Trophoblast cell (in vitro differentiated cells and primary cell): ENCODE measurements around the gene ANKS1B.
"Not testable (repeated sequence)": the region's sequence is repeated elsewhere in the genome, so short reads cannot be mapped to it uniquely, and the experiment has no call there.

Experiments
- DNase-seq, 2 donors: peaks; one replicate each; pipeline ENCODE4 v3.0.0-alpha.2; 2016
- H2AFZ ChIP-seq: 2 replicates; pipeline ENCODE4 v1.6.1; 2013; ENCODE audit warnings: low read length, moderate library complexity, mild to moderate bottlenecking; ENCODE audit not compliant: insufficient read depth, poor library complexity
- H2AK5ac ChIP-seq: 2 replicates; pipeline ENCODE4 v1.6.1; 2013; ENCODE audit warnings: mild to moderate bottlenecking, low read length
- H2BK120ac ChIP-seq: 2 replicates; pipeline ENCODE4 v1.6.1; 2013; ENCODE audit warnings: low read length, mild to moderate bottlenecking, moderate library complexity; ENCODE audit not compliant: insufficient read depth, poor library complexity
- H2BK12ac ChIP-seq: 2 replicates; pipeline ENCODE4 v1.6.1; 2013; ENCODE audit warnings: mild to moderate bottlenecking, low read length, moderate library complexity
- H2BK5ac ChIP-seq: 2 replicates; pipeline ENCODE4 v1.6.1; 2013; ENCODE audit warnings: low read length, low read depth, moderate library complexity, mild to moderate bottlenecking; ENCODE audit not compliant: poor library complexity
- H3K14ac ChIP-seq: 2 replicates; pipeline ENCODE4 v1.6.1; 2013; ENCODE audit warnings: mild to moderate bottlenecking, low read length
- H3K18ac ChIP-seq: 2 replicates; pipeline ENCODE4 v1.6.1; 2013; ENCODE audit warnings: mild to moderate bottlenecking, low read length
- H3K23ac ChIP-seq: 2 replicates; pipeline ENCODE4 v1.6.1; 2013; ENCODE audit warnings: low read length
- H3K27ac ChIP-seq: 2 replicates; pipeline ENCODE4 v1.5.1; 2013; ENCODE audit warnings: low read depth, mild to moderate bottlenecking, inconsistent platforms, low read length, moderate library complexity
- H3K27me3 ChIP-seq: 2 replicates; pipeline ENCODE4 v1.6.1; 2013; ENCODE audit warnings: inconsistent platforms, mild to moderate bottlenecking, low read length, moderate library complexity; ENCODE audit not compliant: insufficient read depth
- H3K36me3 ChIP-seq, 2 experiments: 1 replicate in 1 of 2; 2 replicates in 1 of 2; pipeline ENCODE4 v1.6.1; 2013; ENCODE audit warnings: low read length in 2 of 2, mild to moderate bottlenecking in 2 of 2, moderate library complexity in 1 of 2; ENCODE audit not compliant: insufficient read depth in 2 of 2, control insufficient read depth in 1 of 2
- H3K4ac ChIP-seq: 2 replicates; pipeline ENCODE4 v1.6.1; 2013; ENCODE audit warnings: low read depth, mild to moderate bottlenecking, low read length, moderate library complexity
- H3K4me1 ChIP-seq, 2 experiments: 1 replicate in 1 of 2; 2 replicates in 1 of 2; pipeline ENCODE4 v1.6.1; 2013; ENCODE audit warnings: low read length in 2 of 2, mild to moderate bottlenecking in 2 of 2, moderate library complexity in 1 of 2; ENCODE audit not compliant: insufficient read depth in 2 of 2, control insufficient read depth in 1 of 2
- H3K4me2 ChIP-seq: 2 replicates; pipeline ENCODE4 v1.6.1; 2013; ENCODE audit warnings: inconsistent platforms, mild to moderate bottlenecking, low read length, moderate library complexity
- H3K4me3 ChIP-seq: 2 replicates; pipeline ENCODE4 v1.5.1; 2013; ENCODE audit warnings: mild to moderate bottlenecking, low read depth, low read length, inconsistent platforms
- H3K79me1 ChIP-seq: one replicate; pipeline ENCODE4 v1.6.1; 2013; ENCODE audit warnings: low read length
- H3K79me2 ChIP-seq: 2 replicates; pipeline ENCODE4 v1.6.1; 2013; ENCODE audit warnings: low read length, mild to moderate bottlenecking; ENCODE audit not compliant: control insufficient read depth, insufficient read depth, poor library complexity
- H3K9ac ChIP-seq: 2 replicates; pipeline ENCODE4 v1.6.1; 2013; ENCODE audit warnings: mild to moderate bottlenecking, low read length
- H3K9me3 ChIP-seq: 2 replicates; pipeline ENCODE4 v1.6.1; 2013; ENCODE audit warnings: low read depth, mild to moderate bottlenecking, control low read depth, inconsistent platforms, low read length; ENCODE audit not compliant: insufficient read depth
- H4K12ac ChIP-seq: 2 replicates; pipeline ENCODE4 v1.6.1; 2013; ENCODE audit warnings: low read depth, mild to moderate bottlenecking, low read length, moderate library complexity
- H4K8ac ChIP-seq: 2 replicates; pipeline ENCODE4 v1.6.1; 2013; ENCODE audit warnings: low read depth, mild to moderate bottlenecking, low read length, moderate library complexity
- H4K91ac ChIP-seq: one replicate; pipeline ENCODE4 v1.6.1; 2013; ENCODE audit warnings: low read depth, mild to moderate bottlenecking, low read length, moderate library complexity
- WGBS: extraction: QIAGEN DNeasy Blood & Tissue Kit; methylation state at CpG from one replicate; pipeline ENCODE4 v1.1.7; 2013; ENCODE audit warnings: missing lambda C conversion rate; ENCODE audit not compliant: insufficient read length, insufficient coverage; ENCODE audit errors: extremely low coverage; 5-methylcytosine and 5-hydroxymethylcytosine counted together

Gene ANKS1B

GRCh38 chr12:99624591-99624990 lies 360.1 kb downstream of the ANKS1B start:
- not testable (repeated sequence) for H3K9ac ChIP-seq, H3K9me3 ChIP-seq, H3K4me2 ChIP-seq, H3K18ac ChIP-seq, H2AFZ ChIP-seq, H3K79me1 ChIP-seq, H3K14ac ChIP-seq, H4K91ac ChIP-seq, H3K79me2 ChIP-seq, H3K4me3 ChIP-seq, H3K27me3 ChIP-seq, H2AK5ac ChIP-seq, H4K8ac ChIP-seq, H3K27ac ChIP-seq, H2BK120ac ChIP-seq, H3K4me1 ChIP-seq, H3K4ac ChIP-seq, H4K12ac ChIP-seq, H2BK12ac ChIP-seq, H3K36me3 ChIP-seq, DNase-seq, H2BK5ac ChIP-seq, H3K23ac ChIP-seq
- no CpG with 5 or more reads among the region's 2 CpGs for WGBS

GRCh38 chr12:99620159-99620479 lies 364.6 kb downstream of the ANKS1B start:
- peaks cover 7% of the 10 kb centered on the region for H3K9me3 ChIP-seq
- no peak overlapping the region for H3K9ac ChIP-seq
- H3K79me1 ChIP-seq: no peaks in the 10 kb centered on the region
- no peak overlapping the region for H3K27ac ChIP-seq
- no peak overlapping the region for H3K4ac ChIP-seq
- no peak overlapping the region for H3K4me2 ChIP-seq
- no peaks in the 10 kb centered on the region for H3K36me3 ChIP-seq
- no peaks in the 10 kb centered on the region for H3K79me2 ChIP-seq
- no peak overlapping the region for H2BK120ac ChIP-seq
- no peak overlapping the region for H4K12ac ChIP-seq
- no peak overlapping the region for H2BK12ac ChIP-seq
- H2AFZ ChIP-seq: no peak overlapping the region
- H3K27me3 ChIP-seq: no peaks in the 10 kb centered on the region
- no peak for DNase-seq
- H2BK5ac ChIP-seq: no peak overlapping the region
- H3K4me3 ChIP-seq: no peak overlapping the region
- no peak overlapping the region for H2AK5ac ChIP-seq
- no peak overlapping the region for H3K14ac ChIP-seq
- no peak overlapping the region for H3K18ac ChIP-seq
- no peak overlapping the region for H4K8ac ChIP-seq
- no peak overlapping the region for H3K23ac ChIP-seq
- peaks cover 0 to 9% of the 10 kb centered on the region in 2 experiments for H3K4me1 ChIP-seq
- H4K91ac ChIP-seq: no peak overlapping the region

- no peak overlapping the region for H3K4ac ChIP-seq
- peak; percentile 21 to 55 for DNase-seq
- H3K79me1 ChIP-seq: no peaks in the 10 kb centered on the region
- H4K8ac ChIP-seq: peak overlapping the region; percentile 17
- peak overlapping the region; percentile 9 for H2BK120ac ChIP-seq
- no peak overlapping the region for H3K18ac ChIP-seq
- H3K27ac ChIP-seq: no peak overlapping the region
- no peaks in the 10 kb centered on the region for H3K79me2 ChIP-seq
- H3K9ac ChIP-seq: no peak overlapping the region
- H3K14ac ChIP-seq: no peak overlapping the region
- peak overlapping the region; percentile 52 for H2BK12ac ChIP-seq
- no peak overlapping the region for H3K4me3 ChIP-seq
- H3K4me1 ChIP-seq: peaks cover 0 to 9% of the 10 kb centered on the region in 2 experiments
- H2AK5ac ChIP-seq: no peak overlapping the region
- no peak overlapping the region for H3K23ac ChIP-seq
- no peaks in the 10 kb centered on the region for H3K36me3 ChIP-seq
- H3K9me3 ChIP-seq: peaks cover 7% of the 10 kb centered on the region
- no peak overlapping the region for H4K12ac ChIP-seq
- H2BK5ac ChIP-seq: no peak overlapping the region
- H2AFZ ChIP-seq: peak overlapping the region; percentile 59
- no peak overlapping the region for H4K91ac ChIP-seq
- no peak overlapping the region for H3K4me2 ChIP-seq
- WGBS: no CpG with 5 or more reads among the region's 7 CpGs
- H3K27me3 ChIP-seq: no peaks in the 10 kb centered on the region
Observed at GRCh38 chr12:99619389-99620158, 365.2 kb downstream of the ANKS1B start.

GRCh38 chr12:99618657-99619056 lies 366.1 kb downstream of the ANKS1B start:
- H2BK12ac ChIP-seq: no peak overlapping the region
- DNase-seq: peak; percentile 20 to 39
- peaks cover 7% of the 10 kb centered on the region for H3K9me3 ChIP-seq
- no peak overlapping the region for H2AFZ ChIP-seq
- H3K4me3 ChIP-seq: peak overlapping the region; percentile 26
- no peaks in the 10 kb centered on the region for H3K79me1 ChIP-seq
- H2BK120ac ChIP-seq: no peak overlapping the region
- WGBS: no CpG with 5 or more reads among the region's 4 CpGs
- no peaks in the 10 kb centered on the region for H3K36me3 ChIP-seq
- no peak overlapping the region for H3K23ac ChIP-seq
- H4K91ac ChIP-seq: no peak overlapping the region
- no peaks in the 10 kb centered on the region for H3K27me3 ChIP-seq
- H3K27ac ChIP-seq: peak overlapping the region; percentile 45
- H4K8ac ChIP-seq: no peak overlapping the region
- no peak overlapping the region for H3K9ac ChIP-seq
- peaks cover 0 to 9% of the 10 kb centered on the region in 2 experiments for H3K4me1 ChIP-seq
- H3K4me2 ChIP-seq: no peak overlapping the region
- H3K18ac ChIP-seq: no peak overlapping the region
- no peak overlapping the region for H4K12ac ChIP-seq
- no peak overlapping the region for H2BK5ac ChIP-seq
- H3K79me2 ChIP-seq: no peaks in the 10 kb centered on the region
- no peak overlapping the region for H3K4ac ChIP-seq
- H3K14ac ChIP-seq: peak overlapping the region; percentile 33
- H2AK5ac ChIP-seq: no peak overlapping the region
